Liver (tissue), 9 donors: ENCODE results near the gene CATSPERB. TPM values are rescaled to one million over a fixed set of nuclear protein-coding genes. Genes with fewer than 3 reads are reported as not detected.

Source experiments
- DNase-seq: peaks from one replicate; pipeline ENCODE4 v3.0.0-alpha.2; 2017; ENCODE audit warnings: low spot score
- H3K27ac ChIP-seq, 2 donors: one replicate each; pipeline ENCODE4 v1.7.0; 2013; ENCODE audit warnings: inconsistent platforms in 2 of 2, low read length in 2 of 2, control low read depth in 1 of 2, low read depth in 1 of 2, mild to moderate bottlenecking in 1 of 2
- H3K27me3 ChIP-seq, 4 donors: one replicate each; pipeline versions ENCODE4 v1.6.1 to v1.7.0; 2013; ENCODE audit warnings: low read length in 3 of 4, inconsistent platforms in 1 of 4, mild to moderate bottlenecking in 1 of 4, moderate library complexity in 1 of 4; ENCODE audit not compliant: control insufficient read depth in 4 of 4, insufficient read depth in 4 of 4
- H3K36me3 ChIP-seq, 4 donors: one replicate each; pipeline versions ENCODE4 v1.6.1 to v1.7.0; 2013; ENCODE audit warnings: low read length in 3 of 4, mild to moderate bottlenecking in 3 of 4, low read depth in 1 of 4, moderate library complexity in 1 of 4; ENCODE audit not compliant: control insufficient read depth in 4 of 4, insufficient read depth in 3 of 4
- H3K4me1 ChIP-seq, 4 donors: one replicate each; pipeline versions ENCODE4 v1.6.1 to v1.7.0; 2013; ENCODE audit warnings: low read length in 3 of 4, mild to moderate bottlenecking in 3 of 4, moderate library complexity in 1 of 4; ENCODE audit not compliant: control insufficient read depth in 4 of 4, insufficient read depth in 4 of 4
- H3K4me3 ChIP-seq, 3 donors: one replicate each; pipeline versions ENCODE4 v1.6.1 to v1.7.0; 2013; ENCODE audit warnings: low read length in 3 of 3, control low read depth in 1 of 3, low read depth in 1 of 3, mild to moderate bottlenecking in 1 of 3
- H3K9ac ChIP-seq, 2 donors: one replicate each; pipeline ENCODE4 v1.7.0; 2013; ENCODE audit warnings: low read length in 2 of 2, mild to moderate bottlenecking in 2 of 2, moderate library complexity in 2 of 2, control low read depth in 1 of 2, low read depth in 1 of 2
- H3K9me3 ChIP-seq, 4 donors: one replicate each; pipeline versions ENCODE4 v1.6.1 to v1.7.0; 2013; ENCODE audit warnings: low read length in 3 of 4; ENCODE audit not compliant: control insufficient read depth in 4 of 4
- EGR1 ChIP-seq, 2 donors: IDR thresholded peaks; 2 replicates each; pipeline ENCODE4 v1.6.1; 2016 to 2018; ENCODE audit warnings: antibody characterized with exemption in 2 of 2, low read depth in 2 of 2
- FOXA1 ChIP-seq: IDR thresholded peaks from 2 replicates; pipeline ENCODE4 v1.6.1; 2016; ENCODE audit warnings: antibody characterized with exemption
- FOXA2 ChIP-seq: IDR thresholded peaks from 2 replicates; pipeline ENCODE4 v1.6.1; 2016; ENCODE audit warnings: antibody characterized with exemption
- GABPA ChIP-seq, 2 donors: IDR thresholded peaks in 1 of 2; conservative IDR thresholded peaks in 1 of 2; 2 replicates each; pipeline ENCODE4 v1.6.1; 2016; ENCODE audit warnings: antibody characterized with exemption in 2 of 2, mild to moderate bottlenecking in 1 of 2, moderate library complexity in 1 of 2
- HNF4A ChIP-seq, 2 donors: conservative IDR thresholded peaks; 2 replicates each; pipeline ENCODE4 v1.6.1; 2016; ENCODE audit warnings: antibody characterized with exemption in 2 of 2, mild to moderate bottlenecking in 2 of 2
- JUND ChIP-seq, 2 donors: IDR thresholded peaks; 2 replicates each; pipeline ENCODE4 v1.6.1; 2016; ENCODE audit warnings: antibody characterized with exemption in 2 of 2
- NR2F2 ChIP-seq: IDR thresholded peaks from 2 replicates; pipeline ENCODE4 v1.6.1; 2016; ENCODE audit warnings: antibody characterized with exemption
- RAD21 ChIP-seq, 2 donors: IDR thresholded peaks; 2 replicates each; pipeline ENCODE4 v1.6.1; 2016; ENCODE audit warnings: antibody characterized with exemption in 2 of 2, mild to moderate bottlenecking in 2 of 2
- RXRA ChIP-seq, 2 donors: IDR thresholded peaks; 2 replicates each; pipeline ENCODE4 v1.6.1; 2017 to 2018; ENCODE audit warnings: antibody characterized with exemption in 2 of 2, mild to moderate bottlenecking in 1 of 2
- TAF1 ChIP-seq: conservative IDR thresholded peaks from 2 replicates; pipeline ENCODE4 v1.6.1; 2016; ENCODE audit warnings: antibody characterized with exemption, mild to moderate bottlenecking
- YY1 ChIP-seq: IDR thresholded peaks from 2 replicates; pipeline ENCODE4 v1.6.1; 2016; ENCODE audit warnings: antibody characterized with exemption, mild to moderate bottlenecking
- WGBS: extraction: QIAGEN DNeasy Blood & Tissue Kit; methylation state at CpG from one replicate; pipeline ENCODE4 v1.1.7; 2013; 5-methylcytosine and 5-hydroxymethylcytosine counted together
- polyA plus RNA-seq, 2 donors: library from polyadenylated mRNA; stranded (reverse) in 1 of 2; unstranded in 1 of 2; fragments of 200-250 nt in 1 of 2; fragments of >200 nt in 1 of 2; fragmentation: Nextera tagmentation in 1 of 2; extraction: Ambion mirVana in 1 of 2; gene quantifications; one replicate each; pipeline versions ENCODE4 v1.2.1 to v1.2.3, GENCODE V29; 2013 to 2015
- total RNA-seq, 2 donors: library from RNA; depleted of rRNA; stranded (reverse); fragments of >200 nt; gene quantifications; one replicate each; pipeline ENCODE4 v1.2.3, GENCODE V29; 2014
- TF ChIP-seq, protein P1 (sequence below): IDR thresholded peaks from 2 replicates; pipeline ENCODE4 v1.6.1; 2016; ENCODE audit warnings: antibody characterized with exemption, mild to moderate bottlenecking
- TF ChIP-seq, protein P2 (sequence below): IDR thresholded peaks from 2 replicates; pipeline ENCODE4 v1.6.1; 2016; ENCODE audit warnings: antibody characterized with exemption
- TF ChIP-seq, protein P3 (sequence below): IDR thresholded peaks from 2 replicates; pipeline ENCODE4 v1.6.1; 2016; ENCODE audit warnings: antibody characterized with exemption
- donor health status: healthy.
- donor health status: healthy.
- donor health status: healthy.
- donor health status: healthy.
- donor health status: healthy.

The CATSPERB gene
- total and polyA plus RNA-seq, 4 donors = 0.01 to 0.59 (median 0.07) TPM; not detected in 1

DNA sequence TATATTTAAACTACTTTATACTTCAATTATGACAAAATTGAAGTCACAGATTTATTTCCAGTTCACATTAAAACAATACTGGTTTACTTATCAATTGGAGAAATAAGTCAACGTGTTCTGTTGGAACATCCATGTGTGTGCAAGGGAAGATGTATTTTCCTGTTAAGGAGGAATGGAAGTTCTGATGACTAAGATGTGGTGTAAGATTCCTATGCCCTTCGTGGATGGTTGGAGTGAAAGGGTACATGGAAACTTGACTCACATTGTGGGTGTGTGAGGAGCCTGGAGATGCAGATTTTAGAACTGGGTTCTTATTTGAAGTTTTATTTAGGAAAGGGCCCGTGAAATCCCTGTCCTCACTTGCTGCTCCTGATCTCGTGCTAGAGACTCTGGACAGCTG, 95.3 kb downstream of the CATSPERB start (continued):
- TF ChIP-seq, protein P1, sequence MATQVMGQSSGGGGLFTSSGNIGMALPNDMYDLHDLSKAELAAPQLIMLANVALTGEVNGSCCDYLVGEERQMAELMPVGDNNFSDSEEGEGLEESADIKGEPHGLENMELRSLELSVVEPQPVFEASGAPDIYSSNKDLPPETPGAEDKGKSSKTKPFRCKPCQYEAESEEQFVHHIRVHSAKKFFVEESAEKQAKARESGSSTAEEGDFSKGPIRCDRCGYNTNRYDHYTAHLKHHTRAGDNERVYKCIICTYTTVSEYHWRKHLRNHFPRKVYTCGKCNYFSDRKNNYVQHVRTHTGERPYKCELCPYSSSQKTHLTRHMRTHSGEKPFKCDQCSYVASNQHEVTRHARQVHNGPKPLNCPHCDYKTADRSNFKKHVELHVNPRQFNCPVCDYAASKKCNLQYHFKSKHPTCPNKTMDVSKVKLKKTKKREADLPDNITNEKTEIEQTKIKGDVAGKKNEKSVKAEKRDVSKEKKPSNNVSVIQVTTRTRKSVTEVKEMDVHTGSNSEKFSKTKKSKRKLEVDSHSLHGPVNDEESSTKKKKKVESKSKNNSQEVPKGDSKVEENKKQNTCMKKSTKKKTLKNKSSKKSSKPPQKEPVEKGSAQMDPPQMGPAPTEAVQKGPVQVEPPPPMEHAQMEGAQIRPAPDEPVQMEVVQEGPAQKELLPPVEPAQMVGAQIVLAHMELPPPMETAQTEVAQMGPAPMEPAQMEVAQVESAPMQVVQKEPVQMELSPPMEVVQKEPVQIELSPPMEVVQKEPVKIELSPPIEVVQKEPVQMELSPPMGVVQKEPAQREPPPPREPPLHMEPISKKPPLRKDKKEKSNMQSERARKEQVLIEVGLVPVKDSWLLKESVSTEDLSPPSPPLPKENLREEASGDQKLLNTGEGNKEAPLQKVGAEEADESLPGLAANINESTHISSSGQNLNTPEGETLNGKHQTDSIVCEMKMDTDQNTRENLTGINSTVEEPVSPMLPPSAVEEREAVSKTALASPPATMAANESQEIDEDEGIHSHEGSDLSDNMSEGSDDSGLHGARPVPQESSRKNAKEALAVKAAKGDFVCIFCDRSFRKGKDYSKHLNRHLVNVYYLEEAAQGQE = no peak
- no peak for TF ChIP-seq TAF1
- no peak for TF ChIP-seq EGR1 (IDR thresholded peaks at IDR 0.05; ENCODE audit: low read depth in 2 of 2)
- TF ChIP-seq JUND (IDR thresholded peaks at IDR 0.05) = no peak

- Histone ChIP-seq H3K4me1 (peaks cover 2 to 11% (median 4%) of the 10 kb centered on the region in 4 donors), H3K9me3 (no peaks in the 10 kb centered on the region), H3K36me3 (no peaks in the 10 kb centered on the region), H3K27ac (no peak overlapping the region), H3K27me3 (no peaks in the 10 kb centered on the region), H3K4me3 (no peak overlapping the region), H3K9ac (no peak overlapping the region)
- WGBS = 30% methylated on average over 1 of the region's 1 CpG
- TF ChIP-seq HNF4A (conservative IDR thresholded peaks at IDR 0.05) (peak; percentile 58 to 63), GABPA (IDR thresholded peaks at IDR 0.05 in 1 of 2, conservative IDR thresholded peaks at IDR 0.05 in 1 of 2) (no peak), RAD21 (IDR thresholded peaks at IDR 0.05) (peak in 1 of 2 donors; percentile 12), RXRA (IDR thresholded peaks at IDR 0.05) (peak in 1 of 2 donors; percentile 29)
- TF ChIP-seq, protein P1 = no peak
- no peak for DNase-seq
These were observed 107.1 kb downstream of the CATSPERB start for GRCh38 chr14:91624757-91625156.

DNA sequence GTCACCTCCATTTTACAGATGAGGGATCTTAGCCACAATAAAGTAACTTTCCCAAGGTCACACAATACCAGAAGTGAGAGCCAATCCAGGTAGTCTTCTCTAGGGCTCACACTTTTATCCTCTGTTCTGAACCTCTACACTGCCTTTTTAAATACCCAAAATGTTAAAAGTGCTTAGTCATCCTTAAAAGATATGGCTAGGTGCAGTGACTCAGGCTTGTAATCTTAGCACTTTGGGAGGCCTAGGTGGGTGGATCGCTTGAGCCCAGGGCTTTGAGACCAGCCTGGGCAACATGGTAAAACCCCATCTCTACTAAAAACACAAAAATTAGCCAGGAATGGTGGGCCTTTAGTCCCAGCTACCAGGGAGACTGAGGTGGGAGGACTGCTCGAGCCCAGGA, 117.7 kb downstream of the CATSPERB start:
- Histone ChIP-seq H3K36me3 (no peaks in the 10 kb centered on the region), H3K9me3 (no peaks in the 10 kb centered on the region), H3K9ac (no peak overlapping the region), H3K27ac (no peak overlapping the region), H3K4me1 (peaks cover 0 to 3% (median 0%) of the 10 kb centered on the region in 4 donors), H3K27me3 (no peaks in the 10 kb centered on the region), H3K4me3 (no peak overlapping the region)
- DNase-seq = no peak
- TF ChIP-seq NR2F2 (no peak), RXRA (IDR thresholded peaks at IDR 0.05) (no peak), HNF4A (conservative IDR thresholded peaks at IDR 0.05) (no peak), FOXA2 (no peak), EGR1 (IDR thresholded peaks at IDR 0.05; ENCODE audit: low read depth in 2 of 2) (no peak), FOXA1 (no peak), JUND (IDR thresholded peaks at IDR 0.05) (no peak), RAD21 (IDR thresholded peaks at IDR 0.05) (no peak), TAF1 (no peak), YY1 (no peak), GABPA (IDR thresholded peaks at IDR 0.05 in 1 of 2, conservative IDR thresholded peaks at IDR 0.05 in 1 of 2) (no peak)
- TF ChIP-seq, protein P2, sequence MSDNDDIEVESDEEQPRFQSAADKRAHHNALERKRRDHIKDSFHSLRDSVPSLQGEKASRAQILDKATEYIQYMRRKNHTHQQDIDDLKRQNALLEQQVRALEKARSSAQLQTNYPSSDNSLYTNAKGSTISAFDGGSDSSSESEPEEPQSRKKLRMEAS = no peak
- TF ChIP-seq, protein P3, sequence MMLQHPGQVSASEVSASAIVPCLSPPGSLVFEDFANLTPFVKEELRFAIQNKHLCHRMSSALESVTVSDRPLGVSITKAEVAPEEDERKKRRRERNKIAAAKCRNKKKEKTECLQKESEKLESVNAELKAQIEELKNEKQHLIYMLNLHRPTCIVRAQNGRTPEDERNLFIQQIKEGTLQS = no peak
- WGBS = 48% methylated on average over 2 of the region's 2 CpGs
